ENCODE measurements around the gene CSNK1A1. TPM values are rescaled to one million over a fixed set of nuclear protein-coding genes. Genes with fewer than 3 reads are reported as not detected.

Gene CSNK1A1
- total RNA-seq, 1 experiment from 2014 or later, result 263 TPM

DNA sequence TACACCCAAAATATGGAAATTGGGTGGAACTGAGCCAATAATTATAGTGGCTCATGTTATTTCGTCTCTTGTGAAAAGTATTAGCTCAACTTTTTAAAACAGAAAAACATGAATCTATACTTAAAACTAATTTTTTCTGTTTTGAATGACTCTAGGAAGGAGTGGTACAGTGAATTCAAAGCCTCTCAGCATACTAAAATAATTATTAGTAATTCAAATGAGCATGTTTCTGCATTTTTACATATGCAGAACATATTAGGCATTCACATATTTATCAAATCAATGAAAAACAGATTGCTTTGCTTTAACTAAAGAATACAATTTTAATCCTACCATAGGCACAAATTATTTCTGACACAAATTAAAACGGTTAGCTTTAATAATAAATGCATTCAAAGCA is 54.3 kb downstream of the CSNK1A1 start:
- Histone ChIP-seq H3K9me2 (ENCODE audit: insufficient read depth) (no peaks in the 10 kb centered on the region), H2AFZ (ENCODE audit: low read depth, low read length, poor library complexity, severe bottlenecking) (no peak overlapping the region), H3K9ac (ENCODE audit: low read length) (no peak overlapping the region), H3K36me3 (ENCODE audit: control insufficient read depth in 1 of 2, insufficient read depth in 2 of 2, low read length in 2 of 2) (peaks cover 43 to 62% of the 10 kb centered on the region in 2 experiments), H3K27ac (ENCODE audit: low read depth, low read length) (no peak overlapping the region), H3K79me2 (ENCODE audit: insufficient read depth, low read length) (peaks cover 14% of the 10 kb centered on the region), H3K27me3 (ENCODE audit: insufficient read depth, low read length) (no peaks in the 10 kb centered on the region), H3K4me1 (ENCODE audit: control insufficient read depth in 1 of 2, insufficient read depth in 2 of 2, low read length in 2 of 2) (peaks cover 0 to 10% of the 10 kb centered on the region in 2 experiments; a peak in 1 of 4 replicates), H3K4me2 (ENCODE audit: low read length) (no peak overlapping the region), H4K20me1 (ENCODE audit: insufficient read depth) (peaks cover 10% of the 10 kb centered on the region; the same call in 1 of the 2 replicates), H3K9me3 (ENCODE audit: control insufficient read depth in 1 of 2, insufficient read depth in 1 of 2, low read depth in 1 of 2, low read length in 2 of 2) (no peaks in the 10 kb centered on the region), H3K4me3 (replicated peaks in 1 of 2; ENCODE audit: low read depth in 1 of 2, low read length in 2 of 2) (no peak overlapping the region)
- DNase-seq (ENCODE audit: low read depth, low spot score), result no peak
- ChIA-PET CTCF (no interaction called here), RAD21 (ENCODE audit: low non-redundant PET in 1 of 2, low total read pairs in 2 of 2, uncharacterized antibody in 2 of 2, unreplicated experiment in 2 of 2) (no interaction called here), POLR2A (interaction anchor here (1.0 to 1.3 kb wide), 2 partner anchors 12 to 54 kb away, joined by 3 to 5 read pairs; partner anchors contain the start of gene CSNK1A1)
- intact Hi-C loops (cut with micrococcal nuclease), result loop anchor here (5.0 kb wide), 1 partner anchor 35 kb away; no protein-coding TSS in a partner anchor
- no TSS peak for BruUV-seq (replicated peaks)
- TF ChIP-seq RAD21 (IDR thresholded peaks at IDR 0.05; ENCODE audit: low read depth), result no peak
- TF ChIP-seq SP1 (IDR thresholded peaks at IDR 0.05; ENCODE audit: low read depth), result no peak
- TF ChIP-seq YY1 (IDR thresholded peaks at IDR 0.05; ENCODE audit: extremely low read depth, insufficient replicate concordance, low read depth, low read length), result no peak
- TF ChIP-seq, protein P1, sequence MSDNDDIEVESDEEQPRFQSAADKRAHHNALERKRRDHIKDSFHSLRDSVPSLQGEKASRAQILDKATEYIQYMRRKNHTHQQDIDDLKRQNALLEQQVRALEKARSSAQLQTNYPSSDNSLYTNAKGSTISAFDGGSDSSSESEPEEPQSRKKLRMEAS (IDR thresholded peaks at IDR 0.05), result no peak
- no peak for TF ChIP-seq POLR2AphosphoS5 (IDR thresholded peaks at IDR 0.05; ENCODE audit: low read depth, low read length)
- TF ChIP-seq, protein P2, sequence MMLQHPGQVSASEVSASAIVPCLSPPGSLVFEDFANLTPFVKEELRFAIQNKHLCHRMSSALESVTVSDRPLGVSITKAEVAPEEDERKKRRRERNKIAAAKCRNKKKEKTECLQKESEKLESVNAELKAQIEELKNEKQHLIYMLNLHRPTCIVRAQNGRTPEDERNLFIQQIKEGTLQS (IDR thresholded peaks at IDR 0.05), result no peak
- TF ChIP-seq EGR1 (IDR thresholded peaks at IDR 0.05; ENCODE audit: low read depth), result no peak
- TF ChIP-seq, protein P3, sequence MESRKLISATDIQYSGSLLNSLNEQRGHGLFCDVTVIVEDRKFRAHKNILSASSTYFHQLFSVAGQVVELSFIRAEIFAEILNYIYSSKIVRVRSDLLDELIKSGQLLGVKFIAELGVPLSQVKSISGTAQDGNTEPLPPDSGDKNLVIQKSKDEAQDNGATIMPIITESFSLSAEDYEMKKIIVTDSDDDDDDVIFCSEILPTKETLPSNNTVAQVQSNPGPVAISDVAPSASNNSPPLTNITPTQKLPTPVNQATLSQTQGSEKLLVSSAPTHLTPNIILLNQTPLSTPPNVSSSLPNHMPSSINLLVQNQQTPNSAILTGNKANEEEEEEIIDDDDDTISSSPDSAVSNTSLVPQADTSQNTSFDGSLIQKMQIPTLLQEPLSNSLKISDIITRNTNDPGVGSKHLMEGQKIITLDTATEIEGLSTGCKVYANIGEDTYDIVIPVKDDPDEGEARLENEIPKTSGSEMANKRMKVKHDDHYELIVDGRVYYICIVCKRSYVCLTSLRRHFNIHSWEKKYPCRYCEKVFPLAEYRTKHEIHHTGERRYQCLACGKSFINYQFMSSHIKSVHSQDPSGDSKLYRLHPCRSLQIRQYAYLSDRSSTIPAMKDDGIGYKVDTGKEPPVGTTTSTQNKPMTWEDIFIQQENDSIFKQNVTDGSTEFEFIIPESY (IDR thresholded peaks at IDR 0.05; ENCODE audit: extremely low read depth, insufficient replicate concordance, low read length), result no peak
- TF ChIP-seq SIN3A (IDR thresholded peaks at IDR 0.05; ENCODE audit: low read depth), result no peak
- no peak for TF ChIP-seq FOSL1 (IDR thresholded peaks at IDR 0.05; ENCODE audit: low read depth)
- TF ChIP-seq, protein P4, sequence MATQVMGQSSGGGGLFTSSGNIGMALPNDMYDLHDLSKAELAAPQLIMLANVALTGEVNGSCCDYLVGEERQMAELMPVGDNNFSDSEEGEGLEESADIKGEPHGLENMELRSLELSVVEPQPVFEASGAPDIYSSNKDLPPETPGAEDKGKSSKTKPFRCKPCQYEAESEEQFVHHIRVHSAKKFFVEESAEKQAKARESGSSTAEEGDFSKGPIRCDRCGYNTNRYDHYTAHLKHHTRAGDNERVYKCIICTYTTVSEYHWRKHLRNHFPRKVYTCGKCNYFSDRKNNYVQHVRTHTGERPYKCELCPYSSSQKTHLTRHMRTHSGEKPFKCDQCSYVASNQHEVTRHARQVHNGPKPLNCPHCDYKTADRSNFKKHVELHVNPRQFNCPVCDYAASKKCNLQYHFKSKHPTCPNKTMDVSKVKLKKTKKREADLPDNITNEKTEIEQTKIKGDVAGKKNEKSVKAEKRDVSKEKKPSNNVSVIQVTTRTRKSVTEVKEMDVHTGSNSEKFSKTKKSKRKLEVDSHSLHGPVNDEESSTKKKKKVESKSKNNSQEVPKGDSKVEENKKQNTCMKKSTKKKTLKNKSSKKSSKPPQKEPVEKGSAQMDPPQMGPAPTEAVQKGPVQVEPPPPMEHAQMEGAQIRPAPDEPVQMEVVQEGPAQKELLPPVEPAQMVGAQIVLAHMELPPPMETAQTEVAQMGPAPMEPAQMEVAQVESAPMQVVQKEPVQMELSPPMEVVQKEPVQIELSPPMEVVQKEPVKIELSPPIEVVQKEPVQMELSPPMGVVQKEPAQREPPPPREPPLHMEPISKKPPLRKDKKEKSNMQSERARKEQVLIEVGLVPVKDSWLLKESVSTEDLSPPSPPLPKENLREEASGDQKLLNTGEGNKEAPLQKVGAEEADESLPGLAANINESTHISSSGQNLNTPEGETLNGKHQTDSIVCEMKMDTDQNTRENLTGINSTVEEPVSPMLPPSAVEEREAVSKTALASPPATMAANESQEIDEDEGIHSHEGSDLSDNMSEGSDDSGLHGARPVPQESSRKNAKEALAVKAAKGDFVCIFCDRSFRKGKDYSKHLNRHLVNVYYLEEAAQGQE (IDR thresholded peaks at IDR 0.05; ENCODE audit: low read depth), result no peak
- ATAC-seq, result no peak
